H1 (cell line): Measurements from ENCODE around the gene LY86.

Source experiments
- ATF2 ChIP-seq: IDR thresholded peaks from 2 replicates; pipeline ENCODE4 v1.6.1; 2012; ENCODE audit warnings: low read length, inconsistent platforms
- BRCA1 ChIP-seq: IDR thresholded peaks from 2 replicates; pipeline ENCODE4 v1.6.1; 2012; ENCODE audit warnings: low read depth, low read length, improper control_type of control experiment
- CEBPB ChIP-seq: IDR thresholded peaks from 2 replicates; pipeline ENCODE4 v1.6.1; 2012; ENCODE audit warnings: low read depth, low read length
- CHD2 ChIP-seq: IDR thresholded peaks from 2 replicates; pipeline ENCODE4 v1.6.1; 2012; ENCODE audit warnings: low read length, improper control_type of control experiment
- CTBP2 ChIP-seq: IDR thresholded peaks from 2 replicates; pipeline ENCODE4 v1.7.0; 2011; ENCODE audit warnings: borderline replicate concordance, mild to moderate bottlenecking, moderate library complexity, mixed read lengths, low read length; ENCODE audit not compliant: insufficient read depth, insufficient read length
- EZH2 ChIP-seq: fragments of 200-600 bp; sonication (generic); IDR thresholded peaks from 2 replicates; pipeline ENCODE4 v1.7.1; 2012; ENCODE audit warnings: low read depth, mild to moderate bottlenecking, moderate library complexity, low read length, inconsistent platforms; ENCODE audit not compliant: severe bottlenecking
- JUN ChIP-seq: IDR thresholded peaks from 2 replicates; pipeline ENCODE4 v1.6.1; 2011; ENCODE audit warnings: low read depth, mild to moderate bottlenecking, improper control_type of control experiment, low read length
- NRF1 ChIP-seq: IDR thresholded peaks from 2 replicates; pipeline ENCODE4 v1.6.1; 2011; ENCODE audit warnings: mild to moderate bottlenecking, low read depth, low read length, improper control_type of control experiment
- POLR2A ChIP-seq, 2 experiments: IDR thresholded peaks; 1 replicate in 1 of 2; 2 replicates in 1 of 2; pipeline ENCODE4 v1.6.1; 2011; ENCODE audit warnings: low read depth in 2 of 2, low read length in 2 of 2, mild to moderate bottlenecking in 2 of 2; ENCODE audit errors: control extremely low read depth in 1 of 2
- POLR2AphosphoS5 ChIP-seq: IDR thresholded peaks from 2 replicates; pipeline ENCODE4 v1.6.1; 2011; ENCODE audit warnings: low read depth, low read length
- RBBP5 ChIP-seq: IDR thresholded peaks from 2 replicates; pipeline ENCODE4 v1.7.1; 2012; ENCODE audit warnings: low read depth, mild to moderate bottlenecking, inconsistent platforms, low read length, moderate library complexity, borderline replicate concordance
- SP1 ChIP-seq: IDR thresholded peaks from 2 replicates; pipeline ENCODE4 v1.6.1; 2011; ENCODE audit warnings: low read depth, low read length
- USF2 ChIP-seq: IDR thresholded peaks from 2 replicates; pipeline ENCODE4 v1.6.1; 2011; ENCODE audit warnings: low read length, improper control_type of control experiment
- TF ChIP-seq, protein P1 (sequence below), 3 experiments: IDR thresholded peaks; 1 replicate in 2 of 3; 2 replicates in 1 of 3; pipeline versions ENCODE4 v1.5.1 to v1.6.1; 2011; ENCODE audit warnings: low read length in 3 of 3, mild to moderate bottlenecking in 3 of 3, inconsistent platforms in 2 of 3, low read depth in 1 of 3, moderate library complexity in 1 of 3; ENCODE audit not compliant: insufficient read depth in 1 of 3; ENCODE audit errors: control extremely low read depth in 1 of 3

DNA sequence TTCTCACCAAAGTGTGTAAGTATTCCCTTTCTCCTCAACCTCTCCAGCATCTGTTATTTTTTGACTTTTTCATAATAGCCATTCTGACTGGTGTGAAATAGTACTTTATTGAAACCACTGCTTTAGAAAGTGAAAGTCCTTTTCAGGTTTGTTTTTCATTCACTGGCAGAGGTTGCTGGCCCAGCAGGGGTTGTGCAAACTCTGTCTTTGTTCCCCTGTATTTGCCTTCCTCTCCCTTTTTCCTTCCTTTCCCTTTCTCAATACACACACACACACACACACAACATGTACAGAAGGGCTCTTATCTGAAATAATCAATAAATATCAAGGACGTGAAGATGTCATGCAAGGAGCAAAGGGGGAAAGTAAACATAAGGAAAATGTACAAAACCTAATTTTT lies 99.8 kb downstream of the LY86 start:
- TF ChIP-seq RBBP5: no peak
- no peak for TF ChIP-seq CHD2
- no peak for TF ChIP-seq POLR2A (IDR thresholded peaks at IDR 0.05; ENCODE audit: control extremely low read depth in 1 of 2, low read depth in 2 of 2, low read length in 2 of 2)
- TF ChIP-seq POLR2AphosphoS5: no peak
- no peak for TF ChIP-seq JUN
- TF ChIP-seq, protein P1, sequence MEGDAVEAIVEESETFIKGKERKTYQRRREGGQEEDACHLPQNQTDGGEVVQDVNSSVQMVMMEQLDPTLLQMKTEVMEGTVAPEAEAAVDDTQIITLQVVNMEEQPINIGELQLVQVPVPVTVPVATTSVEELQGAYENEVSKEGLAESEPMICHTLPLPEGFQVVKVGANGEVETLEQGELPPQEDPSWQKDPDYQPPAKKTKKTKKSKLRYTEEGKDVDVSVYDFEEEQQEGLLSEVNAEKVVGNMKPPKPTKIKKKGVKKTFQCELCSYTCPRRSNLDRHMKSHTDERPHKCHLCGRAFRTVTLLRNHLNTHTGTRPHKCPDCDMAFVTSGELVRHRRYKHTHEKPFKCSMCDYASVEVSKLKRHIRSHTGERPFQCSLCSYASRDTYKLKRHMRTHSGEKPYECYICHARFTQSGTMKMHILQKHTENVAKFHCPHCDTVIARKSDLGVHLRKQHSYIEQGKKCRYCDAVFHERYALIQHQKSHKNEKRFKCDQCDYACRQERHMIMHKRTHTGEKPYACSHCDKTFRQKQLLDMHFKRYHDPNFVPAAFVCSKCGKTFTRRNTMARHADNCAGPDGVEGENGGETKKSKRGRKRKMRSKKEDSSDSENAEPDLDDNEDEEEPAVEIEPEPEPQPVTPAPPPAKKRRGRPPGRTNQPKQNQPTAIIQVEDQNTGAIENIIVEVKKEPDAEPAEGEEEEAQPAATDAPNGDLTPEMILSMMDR (IDR thresholded peaks at IDR 0.05; ENCODE audit: control extremely low read depth in 1 of 3, insufficient read depth in 1 of 3, low read depth in 1 of 3, low read length in 3 of 3): no peak
- TF ChIP-seq CEBPB: no peak
- no peak for TF ChIP-seq CTBP2
- TF ChIP-seq BRCA1: no peak
- TF ChIP-seq SP1: no peak
- TF ChIP-seq EZH2: no peak
- no peak for TF ChIP-seq USF2
- no peak for TF ChIP-seq ATF2
- TF ChIP-seq NRF1: no peak
